HG02840 (cell line): ENCODE measurements around the gene GABRB1.

Experiments used
- ATAC-seq: cut with Tn5 transposase; IDR thresholded peaks from one replicate; pipeline ENCODE4 v1.9.1; 2021; ENCODE audit warnings: mild to moderate bottlenecking, moderate library complexity, moderate number of reproducible peaks; ENCODE audit not compliant: unreplicated experiment, low FRiP score

Gene GABRB1

DNA sequence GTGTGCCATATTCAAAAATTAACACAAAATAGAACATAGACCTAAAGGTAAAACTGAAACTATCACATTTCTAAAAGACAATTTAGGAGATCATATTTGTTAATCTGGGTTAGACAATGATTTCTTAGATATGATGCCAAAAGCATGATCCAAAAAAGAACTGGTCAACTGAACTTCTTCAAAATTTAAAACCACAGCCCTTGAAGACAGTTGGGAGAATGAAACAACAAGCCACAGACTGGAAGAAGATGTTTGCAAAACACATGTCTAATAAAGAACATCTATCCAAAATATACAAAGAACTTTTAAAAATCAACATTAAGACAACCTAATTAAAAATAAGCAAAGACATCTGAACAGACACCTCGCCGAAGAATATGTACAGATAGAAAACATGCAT is 412.7 kb downstream of the GABRB1 start:
- ATAC-seq = no peak

DNA sequence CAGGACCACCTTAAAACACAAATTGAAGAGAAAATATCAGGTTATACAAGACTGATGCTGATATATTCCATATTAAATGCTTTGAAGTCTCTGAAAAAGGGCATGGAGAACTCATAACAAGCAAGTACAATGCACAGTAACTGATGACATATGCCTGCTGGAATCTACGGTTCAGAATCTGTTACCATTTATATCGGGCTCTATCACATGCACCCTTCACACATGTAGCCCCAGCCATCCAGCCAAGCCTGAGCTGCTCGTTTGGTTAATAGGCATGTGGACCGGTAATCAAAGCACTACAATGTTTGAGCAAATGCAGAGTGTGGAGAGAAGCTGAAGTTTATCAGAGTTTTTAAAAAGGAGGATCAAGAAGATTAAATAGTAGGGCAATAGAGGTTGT is 420.3 kb downstream of the GABRB1 start:
- no peak for ATAC-seq

DNA sequence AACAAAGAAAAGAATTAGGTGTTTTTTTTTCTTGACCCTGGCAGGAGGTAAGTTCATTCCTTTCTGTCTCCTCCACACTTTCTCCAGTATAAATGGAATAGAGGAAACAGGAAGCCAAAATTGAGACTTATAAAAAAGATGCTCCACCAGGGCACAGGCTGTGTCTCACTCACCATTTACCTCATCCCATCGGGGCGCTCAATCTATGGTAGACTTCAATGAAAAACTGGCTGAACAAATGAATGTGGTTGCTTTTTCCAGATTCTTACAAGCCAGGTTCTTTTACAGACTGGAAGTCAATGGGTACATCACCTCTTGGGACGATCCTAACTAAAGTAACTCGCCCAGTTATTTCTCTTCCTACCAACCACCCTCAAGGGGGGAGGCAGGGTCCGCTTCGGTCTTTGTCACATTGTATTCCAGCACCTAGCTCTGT is 431.4 kb downstream of the GABRB1 start:
- ATAC-seq = peak; percentile 22

DNA sequence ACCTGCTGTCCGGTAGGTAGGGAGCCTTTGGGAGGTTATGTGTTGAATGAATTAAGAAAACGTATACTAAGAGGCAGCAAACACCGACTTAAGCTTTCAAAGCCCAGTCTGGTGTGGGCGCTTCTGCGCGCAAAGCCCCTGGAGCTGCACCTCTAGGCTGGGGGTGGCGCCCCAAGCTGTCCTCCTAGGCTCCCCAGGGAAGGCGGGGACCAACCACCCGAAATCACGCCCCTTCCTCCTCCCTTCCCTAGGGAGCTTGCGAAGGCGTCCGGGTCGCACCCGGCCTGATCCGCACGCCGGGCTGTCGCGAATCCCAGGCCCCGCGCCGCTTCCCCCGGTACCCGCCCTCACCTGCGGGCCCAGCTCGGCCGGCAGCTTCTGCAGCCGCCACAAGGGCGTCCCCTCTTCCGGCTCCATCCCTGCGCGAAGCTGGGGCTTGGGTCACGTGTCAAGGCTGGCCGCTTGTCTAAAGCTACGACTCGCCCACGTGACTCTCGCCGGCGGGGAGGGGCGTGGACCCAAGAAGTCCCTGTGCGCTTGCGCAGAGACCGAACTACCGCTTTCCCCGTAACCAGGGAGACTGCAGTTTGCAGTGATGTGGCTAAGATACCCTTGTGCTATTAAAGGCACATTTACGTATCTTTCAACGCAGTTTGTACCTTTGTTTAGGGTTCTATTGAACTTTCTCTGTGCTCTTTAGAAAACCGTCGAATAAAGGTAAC is 432.0 kb downstream of the GABRB1 start, which contains the start of gene COMMD8:
Gene COMMD8, minus strand, starts transcription at position 468 of the 722 bp plus-strand sequence. Its CDS starts 51 bp downstream, at position 417.
- ATAC-seq = peak; percentile 94

DNA sequence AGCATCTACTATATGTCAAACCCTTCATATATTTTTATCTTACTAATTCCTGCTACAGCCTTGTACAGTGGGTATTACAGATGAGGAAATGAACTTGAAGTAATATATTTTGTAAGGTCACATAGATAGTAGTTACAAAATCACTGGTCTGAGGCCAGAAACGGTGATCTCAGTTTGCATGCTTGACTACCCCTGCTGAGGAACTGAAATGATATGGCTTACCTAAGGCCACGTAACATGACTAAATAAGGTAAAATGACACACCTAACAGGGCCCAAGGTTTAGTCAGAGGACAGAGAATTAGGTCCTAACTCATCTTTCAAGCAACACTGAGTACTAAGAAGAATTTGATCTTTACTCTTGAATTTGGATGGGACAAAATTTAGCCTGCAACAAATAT is 433.6 kb downstream of the GABRB1 start:
- ATAC-seq = no peak

DNA sequence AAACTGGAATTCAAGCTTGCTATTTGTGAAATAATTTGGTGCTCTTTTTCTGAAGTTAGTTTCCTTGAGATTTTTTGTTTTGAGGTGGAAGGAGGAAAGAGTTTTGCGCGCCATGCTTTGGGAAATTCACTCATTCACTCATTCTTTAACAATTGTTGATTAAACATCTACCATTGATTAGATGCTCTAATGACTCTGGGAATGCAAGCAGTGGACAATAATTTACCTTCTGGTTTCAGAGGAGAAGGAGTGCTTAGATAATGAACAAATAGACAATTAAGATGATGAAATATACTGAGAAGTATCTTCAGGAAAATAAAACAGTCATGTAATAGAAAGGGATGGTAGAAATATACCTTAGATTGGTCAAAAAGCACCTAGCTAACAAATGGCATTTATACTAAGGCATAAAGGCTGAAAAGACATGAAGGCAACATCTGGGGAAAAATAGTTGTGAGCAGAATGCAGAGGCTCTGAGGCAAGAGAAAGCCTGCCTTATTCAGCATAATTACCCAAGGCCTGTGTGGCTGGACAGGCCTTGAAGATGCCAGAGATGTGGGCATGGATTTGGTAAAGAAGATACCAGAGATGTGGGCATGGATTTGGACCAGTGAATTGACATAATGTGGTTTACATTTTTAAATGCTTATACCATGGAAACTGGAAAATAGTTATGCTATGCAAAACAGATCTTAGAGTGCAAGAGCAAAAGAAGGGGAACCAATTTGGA is 434.9 kb downstream of the GABRB1 start:
- ATAC-seq = no peak

DNA sequence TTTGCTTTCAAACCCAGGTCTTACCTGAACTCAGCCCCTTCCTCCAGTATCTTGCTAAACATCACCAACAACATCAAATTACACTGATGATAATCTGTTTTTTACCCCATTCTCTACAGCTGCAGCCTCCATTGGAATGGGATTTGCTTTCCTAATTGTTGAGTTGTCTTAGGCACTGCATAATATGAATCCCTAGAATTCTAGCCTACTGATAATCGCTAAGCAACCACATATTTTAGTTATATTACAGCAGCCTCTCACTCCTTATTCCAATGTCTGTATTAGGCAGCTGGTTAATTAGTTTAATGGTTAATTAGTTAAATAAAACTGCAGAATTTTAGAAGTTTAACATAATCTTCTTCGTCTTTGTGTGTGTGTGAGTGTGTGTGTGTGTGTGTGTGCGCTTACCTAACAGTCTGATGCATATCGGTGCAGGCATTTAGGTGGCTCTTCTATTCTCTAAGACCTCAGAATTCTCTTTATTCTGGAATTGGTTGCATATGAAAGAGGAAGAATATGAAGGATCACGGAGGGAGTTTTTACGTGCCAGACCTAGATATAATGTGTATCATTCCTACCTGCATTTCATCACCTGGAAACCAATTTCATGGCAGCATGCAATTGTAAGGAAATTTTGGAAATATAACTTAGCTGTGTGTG is 437.5 kb downstream of the GABRB1 start:
- no peak for ATAC-seq

DNA sequence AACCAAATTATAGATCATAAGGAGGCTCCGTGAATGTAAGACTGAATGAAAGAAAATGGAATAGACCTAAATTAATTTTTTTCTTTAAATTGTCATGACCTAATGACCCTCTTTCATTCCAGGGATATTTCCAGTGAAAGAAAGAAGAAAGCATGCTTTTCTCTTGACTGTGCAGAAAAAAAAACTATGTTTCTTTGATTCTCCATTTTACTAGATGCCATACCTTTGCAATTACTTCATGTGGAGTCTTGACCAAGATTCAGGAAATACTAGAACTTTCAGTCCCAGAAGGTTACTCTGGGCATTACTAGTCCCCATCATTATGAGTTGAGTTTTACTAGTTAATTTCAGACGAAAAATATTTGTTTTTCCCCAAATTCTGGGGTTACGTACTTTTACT is 438.6 kb downstream of the GABRB1 start:
- no peak for ATAC-seq

DNA sequence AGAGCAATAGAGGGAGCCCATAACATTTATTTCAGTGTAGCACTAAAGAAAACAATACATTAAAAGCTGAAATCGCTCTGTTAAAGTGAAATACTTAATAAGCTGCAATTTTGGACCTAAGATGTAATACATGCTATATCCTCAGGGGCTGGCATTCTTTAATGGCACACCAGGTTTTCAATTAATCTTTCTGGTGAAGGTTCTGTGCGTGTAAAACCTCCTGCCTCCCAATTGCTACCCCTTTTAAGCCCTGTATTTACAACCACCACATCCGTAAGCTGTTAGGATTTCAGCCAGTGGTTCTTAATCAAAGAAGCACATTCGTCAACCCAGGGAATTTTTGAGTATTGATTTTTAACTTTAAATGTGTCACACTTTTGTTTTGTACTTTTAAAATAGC is 439.7 kb downstream of the GABRB1 start:
- ATAC-seq = no peak

DNA sequence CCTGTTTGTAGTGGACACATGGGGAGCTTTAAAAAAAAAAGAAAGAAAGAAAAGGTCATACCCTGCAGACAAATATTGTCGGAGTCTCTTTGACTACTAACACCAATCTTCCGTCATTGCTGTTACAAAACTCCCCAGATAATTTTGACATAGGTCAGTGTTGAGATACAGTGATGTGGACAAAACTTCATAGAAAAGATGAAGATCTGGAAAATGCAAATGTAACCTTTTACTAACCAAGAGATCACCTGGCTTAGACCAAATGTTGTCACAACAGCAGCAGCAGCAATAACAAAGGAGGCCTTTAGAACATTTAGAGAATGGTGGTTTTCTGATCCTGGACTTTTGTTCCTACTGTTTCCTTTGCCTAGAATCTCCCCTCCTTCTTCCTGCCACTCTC is 440.2 kb downstream of the GABRB1 start:
- ATAC-seq = no peak

DNA sequence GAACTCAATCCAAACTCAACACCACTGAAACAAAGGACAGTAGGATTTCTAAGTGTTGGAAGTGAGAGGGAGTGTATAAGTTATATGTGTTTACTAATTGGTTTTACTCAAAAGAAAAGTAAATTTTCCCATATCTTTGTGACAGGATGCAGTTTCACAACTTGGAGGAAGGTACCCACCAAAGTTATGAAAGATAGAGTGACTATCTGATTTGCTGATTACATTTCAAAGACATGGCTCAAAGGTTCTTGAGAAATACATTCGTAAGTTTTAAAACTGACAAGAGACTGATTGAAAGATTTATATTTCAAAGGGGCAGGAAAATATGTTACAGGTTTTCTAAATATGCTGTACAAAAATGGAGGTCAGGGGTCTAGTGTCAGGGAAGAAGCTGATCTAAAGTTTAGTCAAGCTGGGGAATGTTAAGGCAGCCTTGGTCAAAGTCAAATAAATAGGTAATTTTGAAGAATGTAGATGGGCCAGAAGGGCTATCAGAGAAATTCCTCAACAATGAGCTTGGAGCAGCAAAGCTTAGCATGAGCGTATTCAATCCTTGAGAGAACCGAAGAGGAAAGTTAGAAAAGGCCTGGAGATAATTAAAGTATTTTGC is 441.9 kb downstream of the GABRB1 start:
- ATAC-seq = no peak

DNA sequence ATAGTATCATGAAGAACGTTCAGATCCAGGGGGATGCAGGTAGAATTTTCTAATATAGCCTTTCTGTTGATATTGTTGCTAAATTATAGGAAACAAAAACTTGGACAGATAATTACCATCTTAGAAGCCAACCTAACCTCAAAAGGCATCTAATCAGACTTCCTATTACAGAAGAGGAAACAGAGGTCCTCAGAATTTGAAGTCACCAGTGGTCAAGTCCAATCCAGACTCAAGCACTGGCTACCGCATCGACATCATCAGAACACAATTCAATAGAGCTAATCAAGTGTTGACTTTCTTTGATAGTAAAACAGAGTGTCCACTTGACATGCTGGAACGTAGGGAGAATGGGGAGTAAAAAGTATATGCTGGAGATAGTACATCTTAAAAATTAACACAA is 443.4 kb downstream of the GABRB1 start:
- no peak for ATAC-seq

DNA sequence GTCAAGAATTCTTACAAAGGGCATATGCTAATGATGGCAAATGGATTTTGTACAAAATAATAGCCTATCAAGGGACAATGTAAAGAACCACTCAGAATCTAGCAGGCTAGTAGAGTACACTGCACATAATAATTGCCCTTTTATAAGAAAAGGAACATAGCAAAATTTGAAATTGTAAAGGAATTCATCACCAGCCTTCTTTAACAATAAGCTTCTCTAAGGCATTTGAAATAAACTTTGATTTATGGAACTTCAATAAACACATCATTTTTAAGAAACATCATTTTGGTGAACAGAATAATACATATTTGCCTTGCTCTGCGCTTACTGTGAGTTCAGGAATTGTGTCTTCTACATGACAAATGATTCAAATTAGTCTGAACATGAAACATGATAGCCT is 444.0 kb downstream of the GABRB1 start:
- no peak for ATAC-seq
